ENCODE results near the gene PDE7B. TPM values are rescaled to one million over a fixed set of nuclear protein-coding genes. Genes with fewer than 3 reads are reported as not detected.

Gene PDE7B
- total RNA-seq, 1 donor from 2014 or later, result 0.84 TPM

DNA sequence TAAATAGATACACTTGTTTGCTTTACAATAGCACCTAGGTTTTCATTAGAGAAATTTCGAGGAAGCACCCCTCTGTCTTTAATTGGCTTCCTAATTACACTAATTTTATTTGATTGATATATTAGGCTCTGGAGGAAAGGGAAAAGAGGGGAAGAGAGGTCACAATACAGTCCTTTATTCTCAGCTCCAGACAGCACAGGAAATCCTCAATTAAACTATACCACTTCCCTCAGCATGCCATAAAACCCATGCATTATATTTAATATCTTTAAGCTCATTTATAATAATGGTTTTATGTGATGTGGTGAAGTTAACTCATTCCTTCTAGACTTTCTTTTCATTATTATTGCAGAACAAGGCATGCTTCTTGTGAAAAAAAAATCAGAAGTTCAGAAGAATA is 17.7 kb upstream of the PDE7B start:
- no peak for DNase-seq (ENCODE audit: low read depth)
- Histone ChIP-seq H3K36me3 (ENCODE audit: control insufficient read depth, insufficient read depth, low read length) (no peaks in the 10 kb centered on the region), H3K27me3 (ENCODE audit: control insufficient read depth, insufficient read depth, low read length) (no peaks in the 10 kb centered on the region), H3K4me3 (ENCODE audit: low read depth, low read length) (no peak overlapping the region)
- no peak for TF ChIP-seq CTCF (IDR thresholded peaks at IDR 0.05; ENCODE audit: insufficient read depth, low read length, poor library complexity, severe bottlenecking)

- DNase-seq (ENCODE audit: low read depth), result no peak
- Histone ChIP-seq H3K27me3 (ENCODE audit: control insufficient read depth, insufficient read depth, low read length) (no peaks in the 10 kb centered on the region), H3K4me3 (ENCODE audit: low read depth, low read length) (no peak overlapping the region), H3K36me3 (ENCODE audit: control insufficient read depth, insufficient read depth, low read length) (no peaks in the 10 kb centered on the region)
- no peak for TF ChIP-seq CTCF (IDR thresholded peaks at IDR 0.05; ENCODE audit: insufficient read depth, low read length, poor library complexity, severe bottlenecking)
Measured at GRCh38 chr6:135837735-135838449, 13.6 kb upstream of the PDE7B start.

- DNase-seq (ENCODE audit: low read depth), result no peak
Measured at GRCh38 chr6:135839121-135839520, 12.4 kb upstream of the PDE7B start.

DNA sequence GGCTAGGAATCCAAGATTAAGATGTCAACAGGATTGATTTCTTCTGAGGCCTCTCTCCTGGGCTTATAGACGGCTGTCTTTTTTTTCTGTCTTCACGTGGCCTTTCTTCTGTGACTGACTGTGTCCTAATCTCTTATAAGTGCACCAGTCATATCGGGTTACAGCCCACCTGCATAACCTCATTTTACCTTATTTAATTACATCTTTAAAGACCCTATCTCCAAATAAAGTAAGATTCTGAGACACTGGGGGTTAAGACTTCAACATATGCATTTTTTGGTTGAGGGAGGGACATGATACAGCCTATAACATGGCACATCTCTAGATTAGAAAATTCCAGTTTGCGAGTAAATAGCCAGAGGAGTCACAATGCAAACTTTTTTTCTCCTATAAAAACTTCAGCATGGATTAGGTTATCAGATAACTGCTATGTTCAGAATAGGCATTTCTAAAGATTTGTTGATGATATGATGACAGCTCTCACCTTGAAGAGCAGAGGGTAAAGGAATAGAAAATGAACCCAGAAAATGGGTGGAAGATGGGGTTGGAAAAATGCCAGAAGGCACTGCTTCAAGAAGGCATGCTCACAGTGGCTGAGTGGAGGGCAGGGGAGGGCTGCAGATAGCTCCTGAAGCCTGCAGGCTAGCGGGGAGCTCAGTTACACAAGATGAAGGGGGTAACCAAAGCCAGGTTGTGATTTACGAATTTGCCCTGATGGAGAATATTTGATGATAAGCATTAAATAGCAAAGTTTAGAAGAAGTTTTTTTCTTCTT is 8.7 kb upstream of the PDE7B start:
- H3K36me3 ChIP-seq (ENCODE audit: control insufficient read depth, insufficient read depth, low read length), result no peaks in the 10 kb centered on the region
- no peak overlapping the region for H3K4me3 ChIP-seq (ENCODE audit: low read depth, low read length)
- no peaks in the 10 kb centered on the region for H3K27me3 ChIP-seq (ENCODE audit: control insufficient read depth, insufficient read depth, low read length)
- no peak for TF ChIP-seq CTCF (IDR thresholded peaks at IDR 0.05; ENCODE audit: insufficient read depth, low read length, poor library complexity, severe bottlenecking)
- DNase-seq (ENCODE audit: low read depth), result no peak

More at GRCh38 chr6:135839121-135839520, 12.4 kb upstream of the PDE7B start:
- Histone ChIP-seq H3K27me3 (ENCODE audit: control insufficient read depth, insufficient read depth, low read length) (no peaks in the 10 kb centered on the region), H3K4me3 (ENCODE audit: low read depth, low read length) (no peak overlapping the region), H3K36me3 (ENCODE audit: control insufficient read depth, insufficient read depth, low read length) (no peaks in the 10 kb centered on the region)
- no peak for TF ChIP-seq CTCF (IDR thresholded peaks at IDR 0.05; ENCODE audit: insufficient read depth, low read length, poor library complexity, severe bottlenecking)

GRCh38 chr6:135850882-135851281 is 619 bp upstream of the PDE7B start:
- DNase-seq (ENCODE audit: low read depth), result no peak
- H3K4me3 ChIP-seq (ENCODE audit: low read depth, low read length), result no peak overlapping the region

More at GRCh38 chr6:135850882-135851281, 619 bp upstream of the PDE7B start:
- no peak for TF ChIP-seq CTCF (IDR thresholded peaks at IDR 0.05; ENCODE audit: insufficient read depth, low read length, poor library complexity, severe bottlenecking)
- no peaks in the 10 kb centered on the region for H3K36me3 ChIP-seq (ENCODE audit: control insufficient read depth, insufficient read depth, low read length)
- H3K27me3 ChIP-seq (ENCODE audit: control insufficient read depth, insufficient read depth, low read length), result no peaks in the 10 kb centered on the region

Measured in kidney epithelial cell (primary cell).